Measurements from ENCODE around the gene ID4.
"Not testable (repeated sequence)": the region's sequence is repeated elsewhere in the genome, so short reads cannot be mapped to it uniquely, and the experiment has no call there.

Gene ID4

GRCh38 chr6:19834858-19835257 lies 2.3 kb upstream of the ID4 start:
- DNase-seq = no peak

- no peak for DNase-seq
Observed at GRCh38 chr6:19835605-19836004, 1.6 kb upstream of the ID4 start.

GRCh38 chr6:19837511-19838441 lies 606 bp downstream of the ID4 start:
- peak; percentile 68 for DNase-seq

GRCh38 chr6:19838442-19839236 lies 1.5 kb downstream of the ID4 start:
- peak; percentile 60 for DNase-seq

GRCh38 chr6:19839237-19839546 lies 2.0 kb downstream of the ID4 start:
- no peak for DNase-seq

GRCh38 chr6:19839788-19840187 lies 2.6 kb downstream of the ID4 start:
- no peak for DNase-seq

- no peak for DNase-seq
Observed at GRCh38 chr6:19841181-19841580, 4.0 kb downstream of the ID4 start.

GRCh38 chr6:19842030-19842615 lies 5.0 kb downstream of the ID4 start:
- no peak for DNase-seq

GRCh38 chr6:19844689-19845088 lies 7.5 kb downstream of the ID4 start:
- DNase-seq = no peak

GRCh38 chr6:19845266-19846041 lies 8.3 kb downstream of the ID4 start:
- DNase-seq = no peak

- DNase-seq = no peak
Observed at GRCh38 chr6:19848465-19849029, 11.4 kb downstream of the ID4 start.

- no peak for DNase-seq
Observed at GRCh38 chr6:19849196-19849595, 12.0 kb downstream of the ID4 start.

- DNase-seq = no peak
Observed at GRCh38 chr6:19849755-19850154, 12.6 kb downstream of the ID4 start.

GRCh38 chr6:19851241-19852089 lies 14.3 kb downstream of the ID4 start:
- DNase-seq = peak; percentile 59

- no peak for DNase-seq
Observed at GRCh38 chr6:19852090-19852457, 14.9 kb downstream of the ID4 start.

GRCh38 chr6:19852927-19853326 lies 15.8 kb downstream of the ID4 start:
- no peak for DNase-seq

GRCh38 chr6:19854421-19855015 lies 17.3 kb downstream of the ID4 start:
- DNase-seq = not testable (repeated sequence)

- DNase-seq = no peak
Observed at GRCh38 chr6:19855536-19855935, 18.4 kb downstream of the ID4 start.

GRCh38 chr6:19857139-19857538 lies 20.0 kb downstream of the ID4 start:
- DNase-seq = no peak

GRCh38 chr6:19857703-19858102 lies 20.5 kb downstream of the ID4 start:
- no peak for DNase-seq

GRCh38 chr6:19860235-19860877 lies 23.2 kb downstream of the ID4 start:
- DNase-seq = no peak
